T1000 (cell line): Measurements from ENCODE around the gene EIPR1.
"Not testable (repeated sequence)": the region's sequence is repeated elsewhere in the genome, so short reads cannot be mapped to it uniquely, and the experiment has no call there.

Experiments
- DNase-seq: peaks from one replicate; lab custom pipeline; 2025; ENCODE audit warnings: mixed read lengths; lab: John Stamatoyannopoulos, UW

EIPR1 gene

DNA sequence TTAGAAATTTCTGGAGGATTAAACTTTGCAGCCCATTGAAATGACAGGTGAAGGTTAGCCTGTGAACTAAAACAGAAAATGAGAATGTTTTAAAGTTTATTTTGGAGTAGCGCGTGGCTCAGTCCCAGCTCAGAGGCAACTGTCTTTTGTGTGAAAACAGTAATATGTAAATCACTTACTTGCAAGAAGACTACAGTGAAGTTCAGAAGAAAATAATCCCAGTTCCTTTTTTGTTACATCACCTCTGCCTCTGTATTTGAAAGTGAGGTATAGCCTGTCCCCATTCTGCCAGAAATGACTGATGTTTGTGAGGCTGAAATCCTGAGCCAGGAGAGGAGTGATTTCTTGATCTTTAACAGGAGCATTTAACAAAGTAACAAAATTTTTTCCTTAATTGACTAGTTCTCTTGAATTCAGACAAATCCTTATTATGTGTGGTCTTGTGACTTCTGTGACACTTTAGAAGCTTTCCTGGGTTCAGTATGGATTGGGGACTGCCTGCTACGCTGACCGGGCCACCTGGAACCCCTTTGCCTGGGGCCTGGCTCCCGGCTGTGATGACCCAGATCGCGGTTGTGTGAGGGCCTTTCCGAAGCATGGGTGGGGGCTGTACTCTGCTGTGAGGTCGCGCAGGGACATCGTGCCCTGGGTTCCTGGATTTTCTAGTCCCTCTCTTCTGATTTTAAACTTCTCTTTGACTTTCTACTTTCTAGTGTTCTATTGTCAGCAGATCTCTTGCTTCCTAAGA, 26.1 kb upstream of the EIPR1 start:
- no peak for DNase-seq

- DNase-seq = no peak
These were observed 22.2 kb upstream of the EIPR1 start for GRCh38 chr2:3399829-3400228.

DNA sequence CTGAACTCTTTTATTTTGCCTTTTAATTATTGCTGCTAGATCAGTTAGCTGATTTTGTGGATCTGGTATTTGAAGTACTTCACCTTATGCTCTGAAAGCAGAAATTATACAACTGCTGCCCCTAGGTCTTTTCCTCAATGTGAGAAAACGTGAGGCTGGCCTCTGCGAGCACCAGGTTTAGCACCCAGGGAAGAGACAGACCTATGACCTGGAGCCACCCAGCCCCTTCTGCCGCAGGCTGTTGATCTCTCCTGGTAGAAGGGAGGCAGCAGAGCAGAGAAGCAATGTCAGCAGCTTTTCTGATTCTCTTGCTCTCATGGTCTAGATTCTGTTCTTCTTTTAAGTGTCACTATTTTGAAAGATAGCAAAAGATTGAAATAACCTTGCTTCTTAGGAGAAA, 21.8 kb upstream of the EIPR1 start:
- DNase-seq = no peak

- no peak for DNase-seq
These were observed 21.2 kb upstream of the EIPR1 start for GRCh38 chr2:3398857-3399256.

DNA sequence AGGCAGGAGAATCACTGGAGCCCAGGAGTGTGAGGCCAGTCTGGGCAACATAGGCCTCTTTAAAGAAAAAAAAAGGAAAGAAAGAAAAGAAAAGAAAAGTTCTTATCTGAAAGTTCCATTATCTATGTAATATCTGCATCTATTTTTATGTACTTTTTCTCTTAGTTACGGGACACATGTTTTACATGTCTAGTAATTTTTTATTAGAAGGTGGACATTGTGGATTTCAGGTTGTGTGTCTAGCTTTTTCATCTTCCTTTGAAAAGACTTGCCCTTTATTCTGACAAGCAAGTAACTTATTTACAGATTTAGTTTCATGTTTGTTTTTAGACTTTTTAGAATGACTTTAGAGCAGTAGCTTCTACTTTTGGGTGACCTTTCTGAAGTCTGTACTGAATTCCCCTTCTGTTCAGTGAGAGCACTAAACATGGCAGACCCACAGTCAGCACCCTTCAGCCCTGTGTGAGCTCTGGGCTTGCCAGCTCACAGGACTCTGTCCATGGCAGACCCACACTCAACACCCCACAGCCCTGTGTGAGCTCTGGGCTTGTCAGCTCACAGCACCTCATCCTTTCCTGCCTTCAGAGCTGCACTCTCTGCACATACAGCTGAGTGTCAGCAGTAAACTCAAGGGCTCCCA, 19.4 kb upstream of the EIPR1 start:
- no peak for DNase-seq

DNA sequence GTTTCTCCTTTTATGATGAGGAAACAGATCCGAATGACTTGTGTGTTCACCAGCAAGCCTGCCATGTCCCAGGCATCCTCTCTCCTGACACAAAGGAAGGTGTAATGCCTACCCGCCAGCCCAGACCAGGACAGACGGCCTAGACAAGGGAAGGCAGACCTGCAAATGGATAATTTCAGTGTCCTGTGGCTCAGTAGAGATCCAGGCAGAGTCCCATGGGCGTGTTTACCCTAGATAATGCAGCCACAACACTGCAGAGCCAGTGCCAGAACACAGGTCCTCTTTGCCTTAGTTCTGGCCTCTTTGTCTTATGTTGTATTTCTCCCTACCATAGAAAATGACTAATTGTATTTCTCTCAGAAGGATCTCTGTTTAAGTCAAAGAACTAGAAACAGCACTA, 14.6 kb upstream of the EIPR1 start:
- no peak for DNase-seq

DNA sequence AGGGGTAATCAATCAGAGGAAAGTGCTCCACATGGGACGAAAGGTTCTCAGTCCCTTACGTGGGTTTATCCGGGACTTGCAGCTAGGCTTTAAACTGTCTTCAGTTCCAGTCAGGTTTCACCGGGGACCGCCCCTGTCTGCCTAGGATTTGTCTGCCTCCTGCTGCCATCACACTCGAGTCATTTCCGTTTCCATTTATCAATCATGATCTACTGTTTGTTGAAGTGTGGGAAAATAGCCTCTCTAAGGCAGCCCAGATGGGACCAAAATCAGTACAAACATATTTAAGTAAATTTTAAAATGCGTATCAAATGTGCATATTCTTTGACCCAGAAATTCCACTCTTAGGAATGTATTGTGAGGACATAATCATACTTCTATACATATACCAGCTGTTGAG, 12.4 kb upstream of the EIPR1 start:
- no peak for DNase-seq

- DNase-seq = no peak
These were observed 11.6 kb upstream of the EIPR1 start for GRCh38 chr2:3389193-3389592.

DNA sequence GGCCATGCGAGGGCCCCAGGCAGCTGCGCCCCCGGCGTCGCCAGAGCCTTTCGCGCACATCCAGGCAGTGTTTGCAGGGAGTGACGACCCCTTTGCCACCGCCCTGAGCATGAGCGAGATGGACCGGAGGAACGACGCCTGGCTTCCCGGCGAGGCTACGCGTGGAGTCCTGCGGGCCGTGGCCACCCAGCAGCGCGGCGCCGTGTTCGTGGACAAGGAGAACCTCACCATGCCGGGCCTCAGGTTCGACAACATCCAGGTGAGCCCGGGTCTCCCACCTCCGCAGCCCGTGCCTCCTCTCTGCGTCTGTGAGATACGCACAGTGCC, 10.8 kb upstream of the EIPR1 start:
- no peak for DNase-seq

- no peak for DNase-seq
These were observed 10.2 kb upstream of the EIPR1 start for GRCh38 chr2:3387644-3388411.

GRCh38 chr2:3387011-3387410, 9.4 kb upstream of the EIPR1 start:
- no peak for DNase-seq

GRCh38 chr2:3386448-3386958, 8.9 kb upstream of the EIPR1 start:
- no peak for DNase-seq

DNA sequence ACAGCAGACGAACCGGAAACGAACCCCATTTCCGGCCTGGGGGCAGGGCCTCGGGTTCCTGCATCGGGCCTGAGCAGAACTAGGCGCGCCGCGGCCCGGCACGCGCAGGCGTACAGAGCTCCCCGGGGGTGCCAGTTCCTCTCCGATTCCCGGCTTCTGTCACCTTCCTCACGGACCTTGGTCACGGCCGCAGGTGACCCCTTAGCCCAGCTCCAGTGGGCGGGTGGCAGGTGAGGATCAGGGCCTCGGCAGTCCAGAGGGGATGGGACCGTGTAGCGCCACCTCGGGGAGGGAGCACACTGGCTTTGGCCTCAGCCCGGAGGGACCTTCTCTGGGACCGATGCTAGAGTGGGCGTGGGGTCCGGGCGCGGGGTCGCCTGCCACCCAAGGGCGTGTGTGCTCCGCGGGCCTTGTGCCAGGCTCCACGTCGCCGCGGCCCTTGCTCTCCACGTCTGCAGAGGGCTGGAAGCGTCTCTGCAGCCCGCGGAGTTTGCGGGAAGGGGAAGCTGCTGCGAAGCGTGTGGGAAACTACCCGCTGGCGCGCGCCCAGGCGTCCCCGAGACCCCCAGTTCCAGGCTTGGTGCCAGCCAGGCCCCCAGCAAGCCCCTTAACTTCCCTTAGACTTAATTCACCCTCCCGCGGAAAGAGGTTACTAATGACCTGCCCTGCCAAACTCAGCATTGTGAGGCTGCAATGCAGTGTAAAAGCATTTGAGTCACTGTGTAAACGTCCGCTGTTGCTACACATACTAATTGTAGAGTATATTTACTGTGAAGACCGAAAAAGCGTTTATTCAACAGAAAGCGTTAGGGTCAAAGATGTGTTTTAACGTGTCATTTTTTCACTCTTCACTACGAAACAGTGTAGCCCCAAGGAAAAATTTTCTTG, 2.3 kb upstream of the EIPR1 start, which contains the start of gene TRAPPC12:
Gene TRAPPC12 (plus strand): TSS at position 48 of the 888 bp plus-strand sequence. CDS start 7,930 bp downstream, outside the sequence.
- DNase-seq = peak; percentile 75

GRCh38 chr2:3379339-3379646, 1.7 kb upstream of the EIPR1 start:
- DNase-seq = no peak

- DNase-seq = no peak
These were observed 373 bp downstream of the EIPR1 start for GRCh38 chr2:3377279-3377611.

- DNase-seq = no peak
These were observed 797 bp downstream of the EIPR1 start for GRCh38 chr2:3376821-3377220.

- not testable (repeated sequence) for DNase-seq
These were observed 8.1 kb downstream of the EIPR1 start for GRCh38 chr2:3369340-3370181.

DNA sequence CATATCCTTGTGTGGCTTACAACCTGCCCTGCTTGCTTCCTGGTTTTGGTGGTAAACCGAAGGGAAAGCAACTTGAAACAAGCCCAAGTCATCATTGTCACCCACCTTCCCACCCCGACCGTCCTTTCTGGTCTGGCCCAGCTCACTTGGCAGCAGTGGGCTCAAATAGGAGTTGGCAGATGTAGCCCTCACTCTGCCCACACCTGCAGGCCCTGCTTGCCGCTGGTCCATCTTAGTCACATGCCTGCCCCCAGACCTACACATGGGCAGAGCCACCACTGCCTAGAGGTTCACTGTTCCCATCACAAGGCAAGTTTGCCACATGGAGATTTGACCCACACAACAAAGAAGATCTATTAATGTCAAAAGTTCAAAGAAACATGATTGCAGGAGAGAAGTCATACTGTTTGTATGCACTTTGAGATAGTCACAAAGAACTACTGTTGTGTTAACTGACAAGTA, 9.3 kb downstream of the EIPR1 start:
- no peak for DNase-seq

DNA sequence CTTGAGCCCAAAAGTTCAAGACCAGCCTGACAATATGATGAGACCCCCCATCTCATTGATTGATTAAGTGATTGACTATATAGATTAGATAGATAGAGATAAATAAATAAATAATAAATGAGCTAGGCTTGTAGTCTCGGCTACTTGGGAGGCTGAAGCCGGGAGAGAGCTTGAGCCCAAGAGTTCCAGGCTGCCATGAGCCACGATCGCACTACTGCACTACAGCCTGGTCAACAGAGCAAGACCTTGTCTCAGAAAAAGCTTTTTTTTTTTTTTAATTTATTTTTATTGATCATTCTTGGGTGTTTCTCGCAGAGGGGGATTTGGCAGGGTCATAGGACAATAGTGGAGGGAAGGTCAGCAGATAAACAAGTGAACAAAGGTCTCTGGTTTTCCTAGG, 12.4 kb downstream of the EIPR1 start:
- no peak for DNase-seq

DNA sequence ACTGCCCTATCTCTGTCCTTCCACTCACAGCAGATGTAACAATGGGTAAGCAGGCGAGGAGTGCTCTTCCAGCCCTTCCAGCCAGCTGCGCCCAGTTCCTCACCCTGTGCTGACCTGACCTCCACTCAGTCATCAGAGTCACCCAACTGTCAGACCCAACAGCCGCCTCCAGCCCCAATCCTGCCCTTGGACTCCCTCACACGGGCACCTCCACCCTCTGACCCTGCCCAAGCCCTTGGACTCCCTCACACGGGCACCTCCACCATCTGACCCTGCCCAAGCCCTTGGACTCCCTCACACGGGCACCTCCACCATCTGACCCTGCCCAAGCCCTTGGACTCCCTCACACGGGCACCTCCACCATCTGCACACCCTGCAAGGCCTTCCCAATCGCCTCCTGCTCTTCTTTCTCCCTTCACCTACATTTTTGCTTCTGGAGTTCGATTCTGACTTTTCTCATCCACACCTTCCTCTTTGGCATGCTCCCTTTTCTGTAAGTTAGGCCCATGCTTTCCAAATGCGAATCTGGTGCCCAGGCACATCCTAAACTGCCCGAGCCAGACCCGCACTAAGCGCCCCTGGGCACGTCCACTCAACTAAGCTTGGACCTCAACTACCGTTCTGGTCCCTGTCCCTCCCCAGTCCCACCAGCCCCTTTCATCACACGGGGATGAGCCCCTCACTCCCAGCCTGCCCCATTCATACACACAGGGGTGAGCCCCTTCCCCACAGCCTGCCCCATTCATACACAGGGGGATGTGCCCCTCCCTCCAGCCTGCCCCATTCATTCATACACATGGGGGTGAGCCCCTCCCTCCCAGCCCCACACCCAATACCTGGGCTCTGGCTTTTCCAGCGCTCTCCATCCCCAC, 15.9 kb downstream of the EIPR1 start:
- DNase-seq = no peak
